Mucosa of stomach (tissue), 1 donor: ENCODE measurements around the gene NSRP1.
"Not testable (repeated sequence)": the region's sequence is repeated elsewhere in the genome, so short reads cannot be mapped to it uniquely, and the experiment has no call there.

Experiments used
- H3K27me3 ChIP-seq: one replicate; pipeline ENCODE4 v1.7.0; 2013; ENCODE audit warnings: mild to moderate bottlenecking, low read length; ENCODE audit not compliant: control insufficient read depth, insufficient read depth
- H3K36me3 ChIP-seq: one replicate; pipeline ENCODE4 v1.7.0; 2013; ENCODE audit warnings: low read length; ENCODE audit not compliant: control insufficient read depth, insufficient read depth
- H3K4me1 ChIP-seq: one replicate; pipeline ENCODE4 v1.7.0; 2013; ENCODE audit warnings: mild to moderate bottlenecking, low read length; ENCODE audit not compliant: control insufficient read depth, insufficient read depth
- H3K4me3 ChIP-seq: one replicate; pipeline ENCODE4 v1.7.0; 2013; ENCODE audit warnings: low read length
- H3K9ac ChIP-seq: one replicate; pipeline ENCODE4 v1.7.0; 2013; ENCODE audit warnings: mild to moderate bottlenecking, low read length, moderate library complexity
- H3K9me3 ChIP-seq: one replicate; pipeline ENCODE4 v1.7.0; 2013; ENCODE audit warnings: mild to moderate bottlenecking, low read length, moderate library complexity; ENCODE audit not compliant: control insufficient read depth
- donor health status: Pancreatic carcinoma.

The NSRP1 gene

DNA sequence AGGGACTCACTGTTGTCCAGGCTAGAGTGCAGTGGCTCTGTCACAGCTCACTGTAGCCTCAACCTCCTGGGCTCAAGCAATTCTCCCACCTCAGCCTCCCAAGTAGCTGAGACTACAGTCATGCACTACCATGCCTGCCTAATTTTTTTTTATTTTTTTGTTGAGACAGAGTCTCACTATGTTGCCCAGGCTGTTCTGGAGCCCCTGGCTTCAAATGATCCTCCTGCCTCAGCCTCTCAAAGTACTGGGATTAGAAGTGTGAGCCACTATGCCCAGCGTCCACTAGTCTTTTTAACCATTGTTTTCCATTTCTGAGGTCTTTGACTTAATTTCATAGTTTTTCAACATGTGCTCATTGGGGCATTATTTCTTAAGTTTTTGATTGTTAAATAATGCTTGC, 13.5 kb downstream of the NSRP1 start:
- no peaks in the 10 kb centered on the region for H3K9me3 ChIP-seq
- H3K9ac ChIP-seq, result no peak overlapping the region
- no peaks in the 10 kb centered on the region for H3K4me1 ChIP-seq
- H3K36me3 ChIP-seq, result no peaks in the 10 kb centered on the region
- H3K27me3 ChIP-seq, result no peaks in the 10 kb centered on the region
- H3K4me3 ChIP-seq, result no peak overlapping the region

DNA sequence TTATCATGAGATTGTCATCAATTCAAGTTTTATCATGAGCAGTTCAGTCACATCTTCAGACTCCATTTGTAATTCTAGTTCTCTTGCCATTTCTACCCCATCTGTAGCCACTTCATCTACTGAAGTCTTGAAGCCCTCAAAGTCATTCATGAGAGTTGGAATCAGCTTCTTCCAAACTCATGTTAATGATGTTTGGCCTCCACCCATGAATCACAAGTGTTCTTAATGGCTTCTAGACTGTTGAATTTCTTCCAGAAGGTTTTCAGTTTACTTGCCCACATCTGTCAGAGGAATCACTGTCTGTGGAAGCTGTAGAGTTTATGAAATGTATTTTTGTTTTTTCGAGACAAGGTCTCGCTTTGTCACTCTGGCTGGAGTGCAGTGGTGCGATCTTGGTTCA, 16.0 kb downstream of the NSRP1 start:
- H3K9me3 ChIP-seq, result no peaks in the 10 kb centered on the region
- no peak overlapping the region for H3K4me3 ChIP-seq
- peaks cover 4% of the 10 kb centered on the region for H3K36me3 ChIP-seq
- H3K4me1 ChIP-seq, result no peaks in the 10 kb centered on the region
- H3K9ac ChIP-seq, result no peak overlapping the region
- no peaks in the 10 kb centered on the region for H3K27me3 ChIP-seq

DNA sequence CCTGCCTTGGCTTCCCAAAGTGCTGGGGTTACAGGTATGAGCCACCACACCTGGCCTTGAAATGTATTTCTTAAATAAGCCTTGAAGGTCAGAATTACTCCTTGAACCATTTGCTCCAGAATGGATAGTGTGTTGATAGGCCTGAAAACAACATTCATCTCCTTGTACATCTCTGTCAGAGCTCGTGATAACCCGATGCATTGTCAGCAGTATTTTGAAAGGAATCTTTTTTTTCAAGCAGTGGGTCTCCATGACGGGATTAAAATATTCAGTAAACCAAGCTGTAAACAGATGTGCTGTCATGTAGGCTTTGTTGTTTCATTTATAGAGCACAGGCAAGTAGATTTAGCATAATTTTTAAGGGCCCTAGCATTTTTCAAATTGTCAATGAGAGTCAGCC, 16.6 kb downstream of the NSRP1 start:
- peaks cover 4% of the 10 kb centered on the region for H3K36me3 ChIP-seq
- H3K9me3 ChIP-seq, result no peaks in the 10 kb centered on the region

DNA sequence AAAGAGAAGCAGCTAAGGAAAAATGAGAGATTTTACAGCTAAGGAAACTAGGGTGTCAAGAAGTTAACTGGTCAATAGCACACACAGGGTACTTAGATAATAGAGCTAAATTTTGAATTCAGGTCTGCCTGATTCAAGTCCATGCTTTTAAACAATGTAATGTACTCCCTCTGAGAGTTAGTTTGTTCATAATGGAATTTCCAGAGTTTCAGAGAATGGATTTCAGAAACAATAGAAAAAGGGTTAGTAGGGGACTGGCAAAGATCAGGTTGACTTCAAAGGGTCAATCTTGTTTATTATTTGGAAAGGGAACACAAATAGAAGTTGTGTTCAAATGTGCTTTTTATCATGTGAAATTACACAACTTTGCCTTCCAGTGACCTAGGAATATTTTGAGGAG, 17.9 kb downstream of the NSRP1 start:
- Histone ChIP-seq H3K27me3 (no peaks in the 10 kb centered on the region), H3K4me1 (no peaks in the 10 kb centered on the region), H3K9ac (no peak overlapping the region), H3K4me3 (no peak overlapping the region), H3K36me3 (peaks cover 4% of the 10 kb centered on the region), H3K9me3 (no peaks in the 10 kb centered on the region)

More for the DNA sequence above, 16.6 kb downstream of the NSRP1 start:
- Histone ChIP-seq H3K27me3 (no peaks in the 10 kb centered on the region), H3K4me1 (no peaks in the 10 kb centered on the region), H3K4me3 (no peak overlapping the region), H3K9ac (no peak overlapping the region)

DNA sequence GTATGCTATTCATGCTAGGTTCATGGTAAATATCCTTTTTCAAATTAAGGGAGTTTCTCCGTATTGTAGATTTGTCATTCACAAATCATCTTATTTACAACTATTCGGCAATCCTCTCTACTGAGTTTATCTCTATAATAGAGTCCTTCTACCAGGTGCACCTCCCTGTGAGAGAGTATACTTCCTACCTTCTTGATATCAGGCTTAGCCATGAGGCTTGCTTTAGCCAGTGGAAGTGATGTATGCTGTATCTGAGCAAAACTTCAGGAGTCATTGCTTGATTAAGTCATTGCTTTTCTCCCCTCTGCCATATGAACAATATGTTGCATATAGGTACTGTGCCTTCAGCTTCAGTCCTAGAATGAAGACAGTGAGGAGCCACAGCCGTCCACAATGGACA, 20.5 kb downstream of the NSRP1 start:
- H3K4me1 ChIP-seq, result no peaks in the 10 kb centered on the region
- H3K9me3 ChIP-seq, result no peaks in the 10 kb centered on the region
- H3K27me3 ChIP-seq, result no peaks in the 10 kb centered on the region
- H3K4me3 ChIP-seq, result no peak overlapping the region
- peaks cover 4% of the 10 kb centered on the region for H3K36me3 ChIP-seq
- no peak overlapping the region for H3K9ac ChIP-seq

DNA sequence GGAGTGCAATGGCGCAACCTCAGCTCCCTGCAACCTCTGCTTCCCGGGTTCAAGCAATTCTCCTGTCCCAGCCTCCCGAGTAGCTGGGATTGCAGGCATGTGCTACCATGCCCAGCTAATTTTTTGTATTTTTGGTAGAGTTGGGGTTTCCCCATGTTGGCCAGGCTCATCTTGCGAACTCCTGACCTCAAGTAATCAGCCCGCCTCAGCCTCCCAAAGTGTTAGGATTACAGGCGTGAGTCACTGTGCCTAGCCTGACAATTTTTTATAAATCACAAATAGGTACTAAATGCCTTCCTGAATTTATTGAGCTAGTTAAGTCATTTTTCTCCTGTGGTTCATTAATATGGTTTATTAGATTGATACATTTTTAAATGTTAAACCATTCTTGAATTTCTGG, 31.2 kb downstream of the NSRP1 start:
- not testable (repeated sequence) for H3K4me3 ChIP-seq, H3K9me3 ChIP-seq, H3K9ac ChIP-seq, H3K36me3 ChIP-seq, H3K4me1 ChIP-seq, H3K27me3 ChIP-seq

DNA sequence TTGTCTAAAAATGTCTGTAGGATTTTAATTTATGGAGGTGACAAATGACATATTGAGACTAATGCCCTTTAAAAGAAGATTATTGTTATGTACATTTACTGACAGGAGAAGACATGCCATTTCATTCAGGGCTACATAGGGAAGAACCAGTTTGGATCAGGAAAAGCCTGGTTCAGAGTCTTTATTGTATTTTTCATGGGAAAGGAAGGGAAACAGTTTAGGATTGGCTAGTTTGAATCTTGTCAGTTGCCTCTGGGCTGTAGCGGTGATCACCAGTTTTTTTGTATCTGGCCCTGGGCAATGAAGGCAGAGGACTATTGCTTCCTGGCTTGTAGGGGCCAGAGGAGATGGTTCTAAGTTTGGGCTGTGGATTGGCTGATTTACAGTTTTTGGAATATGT, 31.8 kb downstream of the NSRP1 start:
- Histone ChIP-seq H3K36me3 (no peaks in the 10 kb centered on the region), H3K4me1 (no peaks in the 10 kb centered on the region), H3K9ac (no peak overlapping the region), H3K27me3 (no peaks in the 10 kb centered on the region), H3K9me3 (no peaks in the 10 kb centered on the region), H3K4me3 (no peak overlapping the region)

DNA sequence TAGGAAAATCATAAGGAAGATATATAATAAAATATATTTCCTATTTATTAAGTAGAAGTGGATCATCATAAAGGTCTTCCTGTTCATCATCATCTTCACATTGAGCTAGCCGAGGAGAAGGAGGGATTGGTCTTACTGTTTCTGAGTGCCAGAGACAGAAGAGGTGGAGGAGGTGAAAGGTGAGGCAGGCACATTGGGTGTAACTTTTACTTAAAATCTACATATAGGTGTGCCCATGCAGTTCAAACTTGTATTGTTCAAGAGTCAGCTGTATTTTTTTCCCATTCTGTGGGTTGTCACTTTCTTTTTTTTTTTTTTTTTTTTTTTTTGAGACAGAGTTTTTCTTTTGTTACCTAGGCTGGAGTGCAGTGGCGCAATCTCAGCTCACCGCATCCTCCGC, 34.9 kb downstream of the NSRP1 start:
- Histone ChIP-seq H3K36me3 (no peaks in the 10 kb centered on the region), H3K9me3 (no peaks in the 10 kb centered on the region), H3K27me3 (no peaks in the 10 kb centered on the region), H3K4me1 (no peaks in the 10 kb centered on the region), H3K9ac (no peak overlapping the region), H3K4me3 (no peak overlapping the region)

DNA sequence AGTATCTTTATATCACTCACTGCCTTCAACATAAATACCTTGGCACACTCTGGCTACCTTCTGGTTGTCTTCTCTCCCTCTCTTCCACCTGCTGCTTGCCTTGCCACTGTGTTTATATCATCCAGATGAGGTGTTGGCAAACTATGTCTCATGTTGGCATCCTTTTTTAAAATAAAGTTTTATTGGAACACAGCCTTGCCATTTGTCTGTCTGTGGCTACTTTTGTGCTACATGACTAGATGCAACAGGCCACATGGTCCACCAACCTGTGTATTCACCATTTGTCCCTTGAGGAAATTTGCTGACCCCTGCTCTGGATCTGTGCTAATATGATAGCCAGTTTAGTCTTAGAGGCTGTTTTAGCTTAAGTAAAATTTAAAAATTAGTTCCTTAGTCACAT, 36.8 kb downstream of the NSRP1 start:
- no peak overlapping the region for H3K4me3 ChIP-seq
- no peaks in the 10 kb centered on the region for H3K4me1 ChIP-seq
- H3K9me3 ChIP-seq, result no peaks in the 10 kb centered on the region
- H3K27me3 ChIP-seq, result no peaks in the 10 kb centered on the region
- no peaks in the 10 kb centered on the region for H3K36me3 ChIP-seq
- H3K9ac ChIP-seq, result no peak overlapping the region

DNA sequence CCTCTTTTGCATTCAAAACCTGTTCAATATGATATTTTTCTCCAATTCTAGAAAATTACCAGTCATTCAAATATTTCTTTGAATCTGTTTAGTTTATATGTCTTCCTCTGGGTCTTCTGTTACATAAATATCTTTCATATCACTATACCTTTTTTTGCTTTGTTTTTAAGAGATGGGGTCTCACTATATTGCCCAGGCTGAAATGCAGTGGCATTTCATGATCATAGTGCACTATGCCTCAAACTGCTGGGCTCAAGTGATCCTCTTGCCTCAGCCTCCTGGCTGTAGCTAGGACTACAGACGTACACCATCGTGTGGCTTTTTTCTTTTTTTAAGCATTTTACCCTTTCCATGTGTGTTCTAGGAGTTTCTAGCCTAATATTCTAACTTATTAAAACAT, 38.8 kb downstream of the NSRP1 start:
- H3K4me3 ChIP-seq, result no peak overlapping the region
- H3K36me3 ChIP-seq, result no peaks in the 10 kb centered on the region
- no peaks in the 10 kb centered on the region for H3K9me3 ChIP-seq
- no peak overlapping the region for H3K9ac ChIP-seq
- no peaks in the 10 kb centered on the region for H3K4me1 ChIP-seq
- no peaks in the 10 kb centered on the region for H3K27me3 ChIP-seq

DNA sequence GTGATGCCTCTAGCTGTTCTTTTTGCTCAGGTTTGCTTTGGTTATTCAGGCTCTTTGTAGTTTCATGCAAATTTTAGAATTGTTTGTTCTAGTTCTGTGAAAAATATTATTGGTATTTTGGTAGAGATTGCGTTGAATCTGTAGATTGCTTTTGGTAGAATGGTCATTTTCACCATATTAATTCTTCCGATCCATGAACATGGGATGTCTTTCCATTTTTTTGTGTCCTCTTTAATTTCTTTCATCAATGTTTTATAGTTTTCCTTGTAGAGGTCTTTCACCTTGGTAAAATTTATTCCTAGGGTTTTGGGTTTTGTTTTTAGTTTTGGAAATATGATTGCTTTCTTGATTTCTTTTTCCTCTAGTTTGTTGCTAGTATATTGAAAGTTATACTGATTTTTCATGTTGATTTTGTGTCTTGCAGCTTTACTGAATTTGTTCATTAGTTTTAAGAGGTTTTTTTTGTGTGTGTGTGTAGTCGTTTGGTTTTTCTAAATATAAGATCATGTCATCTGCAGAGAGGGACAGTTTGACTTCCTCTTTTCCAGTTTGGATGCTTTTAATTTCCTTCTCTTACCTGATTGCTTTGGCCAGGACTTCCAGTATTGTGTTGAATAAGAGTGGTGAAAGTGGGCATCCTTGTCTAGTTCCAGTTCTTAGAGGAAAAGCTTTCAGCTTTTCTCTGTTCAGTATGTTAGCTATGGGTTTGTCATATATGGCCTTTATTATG, 42.4 kb downstream of the NSRP1 start:
- H3K36me3 ChIP-seq, result no peaks in the 10 kb centered on the region
- no peak overlapping the region for H3K9ac ChIP-seq
- no peaks in the 10 kb centered on the region for H3K4me1 ChIP-seq
- H3K9me3 ChIP-seq, result no peaks in the 10 kb centered on the region
- no peak overlapping the region for H3K4me3 ChIP-seq
- no peaks in the 10 kb centered on the region for H3K27me3 ChIP-seq

DNA sequence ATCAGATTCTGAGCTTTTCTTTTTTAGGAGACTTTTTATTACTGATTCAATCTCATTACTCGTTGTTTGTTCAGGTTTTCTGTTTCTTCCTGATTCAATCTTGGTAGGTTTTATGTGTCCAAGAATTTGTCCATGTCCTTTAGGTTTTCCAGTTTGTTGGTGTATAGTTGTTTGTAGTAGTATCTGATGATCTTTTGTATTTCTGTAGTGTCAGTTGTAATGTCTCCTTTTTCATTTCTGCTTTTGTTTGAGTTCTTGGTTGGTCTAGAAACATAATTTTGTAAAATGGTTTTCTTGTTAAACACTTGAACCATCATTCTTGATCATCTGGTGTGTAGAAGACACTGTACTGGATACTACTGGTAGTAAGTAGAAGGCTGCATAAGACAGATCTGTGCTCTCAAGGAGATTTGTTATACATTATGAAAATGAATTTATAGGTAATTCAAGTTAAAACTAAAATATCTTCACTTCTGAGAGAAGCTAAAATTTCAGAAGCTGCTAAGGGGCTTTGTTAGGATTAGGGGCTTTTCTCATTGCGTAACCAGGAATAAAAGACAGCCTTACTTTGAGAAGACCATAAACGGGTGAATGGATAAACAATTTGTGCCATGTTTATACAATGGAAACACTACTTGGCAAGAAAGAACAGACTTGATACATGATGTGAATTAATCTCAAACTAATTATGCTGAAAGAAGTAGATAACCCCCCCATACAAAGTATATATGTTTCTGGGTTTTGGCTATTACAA, 44.0 kb downstream of the NSRP1 start:
- H3K4me3 ChIP-seq, result no peak overlapping the region
- H3K27me3 ChIP-seq, result no peaks in the 10 kb centered on the region
- H3K4me1 ChIP-seq, result no peaks in the 10 kb centered on the region
- no peaks in the 10 kb centered on the region for H3K36me3 ChIP-seq
- H3K9ac ChIP-seq, result no peak overlapping the region
- H3K9me3 ChIP-seq, result no peaks in the 10 kb centered on the region
